A549 (cell line): ENCODE data around the gene CTRL.

Source experiments
- CHD2 ChIP-seq: fragments of 150-350 bp; IDR thresholded peaks from 2 replicates; pipeline ENCODE4 v1.6.1; 2014; ENCODE audit warnings: low read length; ENCODE audit not compliant: partially characterized antibody
- ESRRA ChIP-seq: fragments of 150-350 bp; IDR thresholded peaks from 2 replicates; pipeline ENCODE4 v1.6.1; 2014; ENCODE audit warnings: mild to moderate bottlenecking, low read length, borderline replicate concordance
- JUN ChIP-seq, 2 experiments: fragments of >200 bp; sonication (Bioruptor Twin); formaldehyde crosslinking; IDR thresholded peaks; 2 replicates in 1 of 2; 3 replicates in 1 of 2; pipeline ENCODE4 v1.6.1; 2016 to 2017
- POLR2A ChIP-seq: IDR thresholded peaks from 2 replicates; pipeline ENCODE4 v1.6.1; 2012; ENCODE audit warnings: mild to moderate bottlenecking, low read length
- RCOR1 ChIP-seq: fragments of 150-350 bp; IDR thresholded peaks from 2 replicates; pipeline ENCODE4 v1.6.1; 2014; ENCODE audit warnings: antibody characterized with exemption, low read length, low read depth
- TF ChIP-seq, protein P1 (sequence below): fragments of >200 bp; sonication (Bioruptor Twin); formaldehyde crosslinking; IDR thresholded peaks from 3 replicates; pipeline ENCODE4 v1.5.1; 2016
- TF ChIP-seq, protein P2 (sequence below): IDR thresholded peaks from 2 replicates; pipeline ENCODE4 v1.6.1; 2012
- TF ChIP-seq, protein P3 (sequence below): IDR thresholded peaks from 2 replicates; pipeline ENCODE4 v1.6.1; 2012

DNA sequence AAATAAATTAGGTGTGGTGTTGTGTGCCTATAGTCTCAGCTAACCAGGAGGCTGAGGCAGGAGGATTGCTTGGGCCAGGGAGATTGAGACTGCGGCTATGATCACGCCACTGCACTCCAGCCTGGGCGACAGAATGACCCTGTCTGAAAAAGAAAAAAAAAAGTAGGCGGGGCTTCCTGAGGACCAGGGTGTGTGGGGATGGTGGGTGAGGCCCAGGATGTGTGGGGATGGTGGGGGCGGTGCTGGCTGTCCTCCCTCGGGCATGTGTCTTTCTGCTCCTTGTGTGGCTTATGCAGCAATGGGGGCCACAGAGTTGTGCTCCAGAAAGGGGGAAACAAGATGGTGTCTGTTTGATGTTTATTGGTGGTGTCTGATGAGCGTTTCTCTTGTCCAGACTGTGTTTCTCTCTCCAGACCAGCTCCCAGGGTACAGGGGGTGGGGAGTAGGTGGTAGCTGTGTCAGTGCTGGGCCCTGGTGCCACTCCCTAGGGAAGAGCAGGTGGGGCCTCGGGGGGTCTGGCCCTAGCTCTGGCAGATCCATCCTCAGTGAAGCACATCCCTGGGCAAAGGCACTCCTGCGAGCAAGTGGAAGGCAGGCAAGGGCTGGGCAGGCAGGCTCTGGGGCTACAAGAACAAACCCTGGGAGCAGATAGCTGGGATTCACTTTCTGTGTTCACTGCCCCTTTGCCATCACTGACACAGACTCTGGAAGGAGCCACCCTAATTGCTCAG is 10.0 kb upstream of the CTRL start:
- TF ChIP-seq POLR2A (no peak), ESRRA (no peak), CHD2 (no peak), RCOR1 (no peak), JUN (IDR thresholded peaks at IDR 0.05) (no peak)
- TF ChIP-seq, protein P1, sequence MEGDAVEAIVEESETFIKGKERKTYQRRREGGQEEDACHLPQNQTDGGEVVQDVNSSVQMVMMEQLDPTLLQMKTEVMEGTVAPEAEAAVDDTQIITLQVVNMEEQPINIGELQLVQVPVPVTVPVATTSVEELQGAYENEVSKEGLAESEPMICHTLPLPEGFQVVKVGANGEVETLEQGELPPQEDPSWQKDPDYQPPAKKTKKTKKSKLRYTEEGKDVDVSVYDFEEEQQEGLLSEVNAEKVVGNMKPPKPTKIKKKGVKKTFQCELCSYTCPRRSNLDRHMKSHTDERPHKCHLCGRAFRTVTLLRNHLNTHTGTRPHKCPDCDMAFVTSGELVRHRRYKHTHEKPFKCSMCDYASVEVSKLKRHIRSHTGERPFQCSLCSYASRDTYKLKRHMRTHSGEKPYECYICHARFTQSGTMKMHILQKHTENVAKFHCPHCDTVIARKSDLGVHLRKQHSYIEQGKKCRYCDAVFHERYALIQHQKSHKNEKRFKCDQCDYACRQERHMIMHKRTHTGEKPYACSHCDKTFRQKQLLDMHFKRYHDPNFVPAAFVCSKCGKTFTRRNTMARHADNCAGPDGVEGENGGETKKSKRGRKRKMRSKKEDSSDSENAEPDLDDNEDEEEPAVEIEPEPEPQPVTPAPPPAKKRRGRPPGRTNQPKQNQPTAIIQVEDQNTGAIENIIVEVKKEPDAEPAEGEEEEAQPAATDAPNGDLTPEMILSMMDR, result no peak
- TF ChIP-seq, protein P2, sequence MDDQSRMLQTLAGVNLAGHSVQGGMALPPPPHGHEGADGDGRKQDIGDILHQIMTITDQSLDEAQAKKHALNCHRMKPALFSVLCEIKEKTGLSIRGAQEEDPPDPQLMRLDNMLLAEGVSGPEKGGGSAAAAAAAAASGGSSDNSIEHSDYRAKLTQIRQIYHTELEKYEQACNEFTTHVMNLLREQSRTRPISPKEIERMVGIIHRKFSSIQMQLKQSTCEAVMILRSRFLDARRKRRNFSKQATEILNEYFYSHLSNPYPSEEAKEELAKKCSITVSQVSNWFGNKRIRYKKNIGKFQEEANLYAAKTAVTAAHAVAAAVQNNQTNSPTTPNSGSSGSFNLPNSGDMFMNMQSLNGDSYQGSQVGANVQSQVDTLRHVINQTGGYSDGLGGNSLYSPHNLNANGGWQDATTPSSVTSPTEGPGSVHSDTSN, result no peak
- TF ChIP-seq, protein P3, sequence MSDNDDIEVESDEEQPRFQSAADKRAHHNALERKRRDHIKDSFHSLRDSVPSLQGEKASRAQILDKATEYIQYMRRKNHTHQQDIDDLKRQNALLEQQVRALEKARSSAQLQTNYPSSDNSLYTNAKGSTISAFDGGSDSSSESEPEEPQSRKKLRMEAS, result no peak
